ENCODE measurements around the gene SYS1. TPM values are rescaled to one million over a fixed set of nuclear protein-coding genes. Genes with fewer than 3 reads are reported as not detected.

The SYS1 gene
- total and polyA plus RNA-seq, 2 donors (not counting 1 experiment from before 2014, with no cell fraction given) = 25.3 to 57.7 TPM

DNA sequence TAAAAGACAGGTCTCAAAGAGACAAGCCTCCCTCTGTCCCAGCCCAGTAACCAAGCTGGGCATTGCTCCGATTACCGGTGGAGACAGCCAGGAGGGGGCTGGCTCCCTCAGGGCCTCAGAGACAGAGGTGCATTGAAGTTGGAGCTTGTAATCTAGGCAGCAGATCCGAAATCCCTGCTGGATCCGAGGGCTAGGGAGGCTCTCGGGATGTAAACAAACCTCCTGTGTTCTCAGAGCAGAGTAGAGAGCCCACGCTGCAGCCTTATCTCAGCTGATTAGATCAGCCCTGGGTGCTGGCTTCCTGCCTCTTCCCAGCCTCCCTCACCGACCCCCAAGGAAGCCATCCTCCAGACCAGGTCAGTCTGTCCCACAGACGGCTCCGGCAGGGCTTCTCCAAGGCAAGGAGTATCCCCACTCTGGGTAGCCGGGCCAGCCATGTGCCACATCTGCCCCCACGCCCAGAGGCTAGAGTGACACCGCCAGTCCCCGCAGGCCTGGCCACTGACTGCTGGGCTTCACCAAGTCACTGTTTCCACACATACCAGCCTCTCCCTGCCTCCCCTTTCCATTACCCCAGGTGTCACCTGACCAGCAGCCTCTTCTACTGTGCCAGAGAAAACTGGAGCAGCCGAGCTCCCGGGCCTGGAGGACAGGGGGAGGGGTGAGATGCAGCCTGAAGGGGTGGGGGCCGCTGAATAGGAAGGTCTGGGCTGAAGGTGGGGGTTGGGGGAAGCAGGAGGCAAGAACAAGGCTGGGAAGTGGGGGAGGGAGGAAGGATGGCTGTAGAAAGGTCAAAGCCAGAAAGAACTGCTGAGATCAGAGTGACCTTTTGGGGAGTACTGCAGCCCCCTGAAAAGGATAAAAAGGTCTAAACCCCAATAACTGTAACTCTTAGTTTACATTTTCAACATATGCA is 20.8 kb upstream of the SYS1 start:
- DNase-seq (no peak), ATAC-seq (ENCODE audit: low read depth) (no peak)
- Histone ChIP-seq H3K4me1 (ENCODE audit: control insufficient read depth in 2 of 2, insufficient read depth in 2 of 2, low read length in 2 of 2) (peaks cover 9 to 10% of the 10 kb centered on the region in 2 donors), H3K4me3 (ENCODE audit: control extremely low read depth in 1 of 5, extremely low read depth in 1 of 5, insufficient read depth in 1 of 5, low read depth in 2 of 5, low read length in 4 of 5) (no peak overlapping the region), H2AFZ (ENCODE audit: insufficient read depth, low read depth, low read length, poor library complexity, severe bottlenecking) (no peak overlapping the region), H3K9ac (ENCODE audit: low read length) (no peak overlapping the region), H3K27me3 (replicated peaks in 1 of 4; ENCODE audit: control extremely low read depth in 1 of 4, control insufficient read depth in 3 of 4, insufficient read depth in 4 of 4, low read length in 3 of 4) (peaks cover 0 to 26% (median 1%) of the 10 kb centered on the region in 4 experiments), H3K36me3 (replicated peaks in 1 of 2; ENCODE audit: control extremely low read depth in 1 of 2, control insufficient read depth in 1 of 2, extremely low read depth in 1 of 2, insufficient read depth in 2 of 2, low read length in 1 of 2) (no peaks in the 10 kb centered on the region), H3K79me2 (ENCODE audit: control insufficient read depth, insufficient read depth, low read length) (no peaks in the 10 kb centered on the region), H4K20me1 (ENCODE audit: control insufficient read depth, insufficient read depth, low read length, poor library complexity, severe bottlenecking) (no peaks in the 10 kb centered on the region), H3K27ac (ENCODE audit: low read length in 2 of 2) (no peak overlapping the region), H3K9me3 (ENCODE audit: control extremely low read depth in 1 of 3, control insufficient read depth in 2 of 3, insufficient read depth in 1 of 3, low read length in 2 of 3) (no peaks in the 10 kb centered on the region), H3K4me2 (replicated peaks; ENCODE audit: low read depth, low read length, poor library complexity, severe bottlenecking) (no peak overlapping the region)
- Mint-ChIP-seq H3K27me3 (peaks cover 19% of the 10 kb centered on the region), H3K27ac (no peak overlapping the region), H3K9me3 (ENCODE audit: insufficient read depth) (no peaks in the 10 kb centered on the region), H3K4me1 (no peaks in the 10 kb centered on the region), H3K4me3 (no peak overlapping the region)
- intact Hi-C loops (cut with micrococcal nuclease) = no loop called here
- POLR2A ChIA-PET = no interaction called here
- 86% methylated on average over 15 of the region's 16 CpGs for WGBS (ENCODE audit: insufficient coverage)
- CTCF ChIA-PET = interaction anchor here (0.8 to 1.8 kb wide), 3 partner anchors 20 to 108 kb away, joined by 3 to 4 read pairs (median 3); partner anchors contain the start of gene SYS1
- no peak for TF ChIP-seq EZH2 (IDR thresholded peaks at IDR 0.05; ENCODE audit: borderline replicate concordance, insufficient read depth, low read depth, low read length, poor library complexity, severe bottlenecking)
- TF ChIP-seq, protein P1, sequence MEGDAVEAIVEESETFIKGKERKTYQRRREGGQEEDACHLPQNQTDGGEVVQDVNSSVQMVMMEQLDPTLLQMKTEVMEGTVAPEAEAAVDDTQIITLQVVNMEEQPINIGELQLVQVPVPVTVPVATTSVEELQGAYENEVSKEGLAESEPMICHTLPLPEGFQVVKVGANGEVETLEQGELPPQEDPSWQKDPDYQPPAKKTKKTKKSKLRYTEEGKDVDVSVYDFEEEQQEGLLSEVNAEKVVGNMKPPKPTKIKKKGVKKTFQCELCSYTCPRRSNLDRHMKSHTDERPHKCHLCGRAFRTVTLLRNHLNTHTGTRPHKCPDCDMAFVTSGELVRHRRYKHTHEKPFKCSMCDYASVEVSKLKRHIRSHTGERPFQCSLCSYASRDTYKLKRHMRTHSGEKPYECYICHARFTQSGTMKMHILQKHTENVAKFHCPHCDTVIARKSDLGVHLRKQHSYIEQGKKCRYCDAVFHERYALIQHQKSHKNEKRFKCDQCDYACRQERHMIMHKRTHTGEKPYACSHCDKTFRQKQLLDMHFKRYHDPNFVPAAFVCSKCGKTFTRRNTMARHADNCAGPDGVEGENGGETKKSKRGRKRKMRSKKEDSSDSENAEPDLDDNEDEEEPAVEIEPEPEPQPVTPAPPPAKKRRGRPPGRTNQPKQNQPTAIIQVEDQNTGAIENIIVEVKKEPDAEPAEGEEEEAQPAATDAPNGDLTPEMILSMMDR (IDR thresholded peaks at IDR 0.05) = no peak

Data from B cell (primary cell).